ENCODE data around the gene CD8B2.

- TF ChIP-seq POLR2A (IDR thresholded peaks at IDR 0.05) (no peak), CTCF (IDR thresholded peaks at IDR 0.05) (no peak)
Observed at GRCh38 chr2:106553321-106553720, 66.2 kb downstream of the CD8B2 start.
